H1 (cell line): Measurements from ENCODE around the gene MEMO1. TPM values are rescaled to one million over a fixed set of nuclear protein-coding genes. Genes with fewer than 3 reads are reported as not detected.

ENCODE experiments used
- BCL11A ChIP-seq, 2 experiments: IDR thresholded peaks; one replicate each; pipeline ENCODE4 v1.6.1; 2011; ENCODE audit warnings: low read depth in 2 of 2, low read length in 2 of 2, mild to moderate bottlenecking in 2 of 2
- CBX8 ChIP-seq: fragments of 300-800, 300-1000 bp; sonication (generic); IDR thresholded peaks from 2 replicates; pipeline ENCODE4 v1.7.1; 2016; ENCODE audit warnings: low read depth, low read length, borderline replicate concordance
- CHD1 ChIP-seq: IDR thresholded peaks from 2 replicates; pipeline ENCODE4 v1.6.1; 2012; ENCODE audit warnings: low read depth, low read length, improper control_type of control experiment
- EGR1 ChIP-seq: IDR thresholded peaks from 2 replicates; pipeline ENCODE4 v1.6.1; 2011; ENCODE audit warnings: low read depth, low read length, borderline replicate concordance
- HDAC2 ChIP-seq, 2 experiments: fragments of 300-600 bp in 1 of 2; sonication (generic) in 1 of 2; IDR thresholded peaks; 2 replicates each; pipeline ENCODE4 v1.6.1; 2011 to 2012; ENCODE audit warnings: low read depth in 2 of 2, low read length in 2 of 2, mild to moderate bottlenecking in 2 of 2, moderate library complexity in 2 of 2, borderline replicate concordance in 1 of 2, inconsistent platforms in 1 of 2
- HDAC6 ChIP-seq: IDR thresholded peaks from one replicate; pipeline ENCODE4 v1.7.1; 2012; ENCODE audit warnings: low read depth, mild to moderate bottlenecking, inconsistent platforms, low read length, moderate library complexity
- KDM1A ChIP-seq: fragments of 200-600, 300-600 bp; sonication (generic); IDR thresholded peaks from 2 replicates; pipeline ENCODE4 v1.7.1; 2016; ENCODE audit warnings: mild to moderate bottlenecking, low read length, borderline replicate concordance
- NANOG ChIP-seq: IDR thresholded peaks from 2 replicates; pipeline ENCODE4 v1.6.1; 2011; ENCODE audit warnings: low read length, low read depth, mild to moderate bottlenecking, inconsistent platforms; ENCODE audit not compliant: insufficient read depth, poor library complexity, severe bottlenecking
- NRF1 ChIP-seq: IDR thresholded peaks from 2 replicates; pipeline ENCODE4 v1.6.1; 2011; ENCODE audit warnings: mild to moderate bottlenecking, low read depth, low read length, improper control_type of control experiment
- RFX5 ChIP-seq: IDR thresholded peaks from 2 replicates; pipeline ENCODE4 v1.6.1; 2011; ENCODE audit warnings: low read depth, low read length, improper control_type of control experiment, borderline replicate concordance
- RXRA ChIP-seq: IDR thresholded peaks from 2 replicates; pipeline ENCODE4 v1.6.1; 2011; ENCODE audit warnings: low read depth, mild to moderate bottlenecking, low read length, moderate library complexity; ENCODE audit not compliant: insufficient read depth
- SIN3A ChIP-seq, 2 experiments: IDR thresholded peaks in 1 of 2; conservative IDR thresholded peaks in 1 of 2; 2 replicates each; pipeline ENCODE4 v1.6.1; 2011 to 2012; ENCODE audit warnings: low read length in 2 of 2, improper control_type of control experiment in 1 of 2, low read depth in 1 of 2, mild to moderate bottlenecking in 1 of 2
- SIRT6 ChIP-seq: IDR thresholded peaks from one replicate; pipeline ENCODE4 v1.7.1; 2012; ENCODE audit warnings: low read length, inconsistent platforms
- SIX5 ChIP-seq: IDR thresholded peaks from 2 replicates; pipeline ENCODE4 v1.6.1; 2011; ENCODE audit warnings: mild to moderate bottlenecking, low read depth, low read length
- SP4 ChIP-seq: IDR thresholded peaks from 2 replicates; pipeline ENCODE4 v1.6.1; 2012; ENCODE audit warnings: low read length, inconsistent platforms
- YY1 ChIP-seq: IDR thresholded peaks from 2 replicates; pipeline ENCODE4 v1.6.1; 2011; ENCODE audit warnings: low read depth, mild to moderate bottlenecking, low read length
- polyA plus RNA-seq, 7 experiments: library from polyadenylated mRNA; depleted of rRNA in 3 of 7; stranded (reverse) in 5 of 7; unstranded in 2 of 7; fragments of >200 nt in 5 of 7; fragments of 200-250 nt in 2 of 7; gene quantifications; 1 replicate in 5 of 7; 2 replicates in 1 of 7; 4 replicates in 1 of 7; pipeline versions ENCODE4 v1.2.1 to v1.2.3, GENCODE V29; 2011 to 2013; ENCODE audit warnings: missing spikeins in 2 of 7, mixed read lengths in 2 of 7
- total RNA-seq: library from RNA; stranded (reverse); fragmentation: NEBNext Ultra II Directional; extraction: Animal tissue kit (Norgen Biotek cat#: 25700); gene quantifications from 2 replicates; pipeline ENCODE4 v1.2.1, GENCODE V29; 2021
- TF ChIP-seq, protein P1 (sequence below): IDR thresholded peaks from 2 replicates; pipeline ENCODE4 v1.6.1; 2011; ENCODE audit warnings: low read length, improper control_type of control experiment

MEMO1 gene
- total and polyA plus RNA-seq, 2 of the 8 experiments (the other 6 are each of a cell fraction or from before 2014, with no cell fraction given), result 26.9 to 54.7 TPM

DNA sequence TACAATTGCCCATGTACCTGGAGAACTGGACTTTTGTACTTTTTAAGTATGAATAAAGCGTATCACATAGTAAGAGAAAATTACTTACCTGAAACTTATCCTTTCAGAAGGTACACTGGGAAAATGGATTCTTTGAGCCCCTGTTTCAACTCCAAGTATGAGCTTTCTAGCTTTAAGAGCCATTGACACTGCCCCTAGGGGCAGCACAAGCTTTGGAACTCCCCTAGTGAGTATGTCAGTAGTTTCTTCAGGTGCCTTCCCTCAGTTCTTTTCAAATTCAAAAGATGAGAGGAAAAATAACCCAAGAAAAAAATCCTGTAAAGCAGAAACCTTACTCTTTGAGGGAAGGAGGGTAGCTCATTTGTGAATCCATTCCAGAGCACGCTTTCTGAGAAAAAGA lies 124.1 kb downstream of the MEMO1 start (continued):
- TF ChIP-seq, protein P1, sequence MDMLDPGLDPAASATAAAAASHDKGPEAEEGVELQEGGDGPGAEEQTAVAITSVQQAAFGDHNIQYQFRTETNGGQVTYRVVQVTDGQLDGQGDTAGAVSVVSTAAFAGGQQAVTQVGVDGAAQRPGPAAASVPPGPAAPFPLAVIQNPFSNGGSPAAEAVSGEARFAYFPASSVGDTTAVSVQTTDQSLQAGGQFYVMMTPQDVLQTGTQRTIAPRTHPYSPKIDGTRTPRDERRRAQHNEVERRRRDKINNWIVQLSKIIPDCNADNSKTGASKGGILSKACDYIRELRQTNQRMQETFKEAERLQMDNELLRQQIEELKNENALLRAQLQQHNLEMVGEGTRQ, result no peak
- 0 out of 2 replicates have a peak, but pooled peaks have one; percentile 40 for TF ChIP-seq YY1
- no peak for TF ChIP-seq EGR1
- no peak for TF ChIP-seq CHD1
- no peak for TF ChIP-seq NANOG
- no peak for TF ChIP-seq HDAC6
- TF ChIP-seq RFX5, result no peak
- TF ChIP-seq RXRA, result no peak
- no peak for TF ChIP-seq SIN3A (conservative IDR thresholded peaks at IDR 0.05 in 1 of 2, IDR thresholded peaks at IDR 0.05 in 1 of 2; ENCODE audit: low read depth in 1 of 2, low read length in 2 of 2)
- TF ChIP-seq SIX5, result no peak
- no peak for TF ChIP-seq SP4
- no peak for TF ChIP-seq CBX8
- TF ChIP-seq KDM1A, result no peak
- no peak for TF ChIP-seq NRF1
- TF ChIP-seq BCL11A (IDR thresholded peaks at IDR 0.05; ENCODE audit: low read depth in 2 of 2, low read length in 2 of 2), result no peak
- no peak for TF ChIP-seq SIRT6
- TF ChIP-seq HDAC2 (IDR thresholded peaks at IDR 0.05; ENCODE audit: borderline replicate concordance in 1 of 2, low read depth in 2 of 2, low read length in 2 of 2), result no peak
